ENCODE measurements around the gene ZNF669.

Gene ZNF669

DNA sequence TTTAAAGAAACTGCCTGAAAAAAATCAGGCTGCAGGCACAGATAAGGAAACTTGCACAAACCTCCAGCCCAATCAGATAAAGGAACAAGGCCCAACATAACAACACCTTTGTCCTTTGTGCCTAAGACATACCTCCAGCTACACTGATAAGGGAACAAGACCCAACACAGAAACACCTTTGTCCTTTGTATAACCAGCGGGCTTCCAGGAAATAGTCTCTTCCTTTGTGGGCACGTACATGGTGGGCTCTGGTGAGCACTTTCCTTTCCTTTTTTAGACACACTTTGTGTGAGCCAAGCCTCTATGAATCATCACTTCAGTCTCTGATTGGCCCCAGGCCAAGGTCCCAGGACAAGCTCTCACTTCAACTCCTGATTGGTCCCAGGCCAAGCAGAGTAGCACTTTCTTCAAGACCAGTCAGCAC, 49.2 kb downstream of the ZNF669 start:
- no peak for DNase-seq
